CD4-positive, alpha-beta T cell treated with Interleukin-15 for 4 hours (primary cell): ENCODE data around the gene CYB5R4.
"Not testable (repeated sequence)": the region's sequence is repeated elsewhere in the genome, so short reads cannot be mapped to it uniquely, and the experiment has no call there.

ENCODE experiments used
- DNase-seq: peaks from one replicate; pipeline ENCODE4 v3.0.0-alpha.2; 2020; ENCODE audit warnings: low spot score

CYB5R4 gene

DNA sequence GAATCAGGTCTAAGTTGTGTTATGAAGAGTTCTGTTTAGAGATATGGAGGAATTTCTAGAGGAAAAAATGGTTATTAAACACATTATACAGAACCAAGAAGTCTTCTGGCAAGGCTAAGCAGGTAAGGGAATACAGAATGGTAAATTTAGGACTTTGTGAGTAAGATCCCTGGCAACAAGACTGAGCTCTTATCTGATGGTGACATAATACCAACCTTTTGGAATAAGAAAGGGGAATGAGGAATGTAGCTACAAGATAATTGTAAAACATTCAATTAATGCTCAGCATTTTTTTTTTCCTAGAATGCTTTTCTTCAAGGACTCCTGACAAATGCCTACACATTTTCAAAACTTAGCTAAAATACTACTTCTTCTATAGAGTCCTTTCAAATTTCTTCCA, 51.8 kb downstream of the CYB5R4 start:
- no peak for DNase-seq

DNA sequence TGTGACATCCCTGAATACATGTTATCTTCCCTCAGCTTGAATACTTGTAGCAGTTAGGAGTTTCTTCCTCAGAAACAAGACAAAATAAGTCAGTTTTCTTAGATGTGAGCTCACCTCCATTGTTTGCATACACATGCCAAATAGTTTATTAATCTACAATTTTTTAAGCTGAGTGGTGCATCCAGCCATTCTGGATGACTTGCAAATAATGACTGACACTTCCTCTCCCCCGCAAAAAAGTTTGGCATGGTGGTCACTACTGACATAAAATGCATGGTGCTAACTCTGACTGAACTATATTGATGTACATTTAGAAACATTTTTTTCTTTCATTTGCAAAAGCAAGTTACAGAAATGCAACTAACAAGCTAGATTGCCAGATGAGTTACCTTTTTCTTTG, 55.5 kb downstream of the CYB5R4 start:
- DNase-seq: no peak

DNA sequence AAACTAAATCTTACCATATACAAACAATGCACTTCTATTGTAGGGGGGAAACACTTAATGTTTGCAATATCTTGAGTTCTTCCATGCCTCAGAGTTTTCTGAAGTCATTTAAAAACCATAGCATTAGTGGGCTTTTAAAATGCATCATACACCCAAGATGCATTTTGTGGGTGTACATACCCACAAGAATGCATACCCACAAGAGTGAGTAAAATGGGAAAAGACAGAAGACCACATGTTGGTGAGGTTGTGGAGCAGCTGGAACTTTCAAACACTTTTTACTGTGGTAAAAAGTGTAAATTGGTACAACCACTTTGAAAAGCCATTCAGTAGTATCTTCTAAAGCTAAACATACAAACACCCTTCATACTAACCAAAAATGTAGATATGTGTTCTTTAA, 57.5 kb downstream of the CYB5R4 start:
- DNase-seq: no peak

DNA sequence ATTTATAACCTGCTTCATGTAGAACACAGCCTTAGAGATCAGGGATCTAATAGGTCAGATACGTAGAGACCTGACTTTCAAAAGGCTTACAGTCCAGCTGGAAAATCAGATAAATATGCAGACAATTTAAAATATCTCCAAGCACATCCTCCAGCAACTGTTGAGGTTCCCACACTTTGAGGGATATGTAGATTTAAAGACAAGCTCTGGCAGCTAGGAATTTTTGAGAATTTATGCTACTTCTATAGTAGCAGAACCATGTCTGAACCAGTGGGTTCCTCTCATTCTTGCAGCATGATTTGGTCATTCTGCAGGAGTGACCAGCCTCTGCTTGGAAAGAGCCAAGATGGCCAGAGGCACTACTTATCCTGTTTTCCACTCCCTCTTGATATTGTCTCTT, 60.5 kb downstream of the CYB5R4 start:
- no peak for DNase-seq

DNA sequence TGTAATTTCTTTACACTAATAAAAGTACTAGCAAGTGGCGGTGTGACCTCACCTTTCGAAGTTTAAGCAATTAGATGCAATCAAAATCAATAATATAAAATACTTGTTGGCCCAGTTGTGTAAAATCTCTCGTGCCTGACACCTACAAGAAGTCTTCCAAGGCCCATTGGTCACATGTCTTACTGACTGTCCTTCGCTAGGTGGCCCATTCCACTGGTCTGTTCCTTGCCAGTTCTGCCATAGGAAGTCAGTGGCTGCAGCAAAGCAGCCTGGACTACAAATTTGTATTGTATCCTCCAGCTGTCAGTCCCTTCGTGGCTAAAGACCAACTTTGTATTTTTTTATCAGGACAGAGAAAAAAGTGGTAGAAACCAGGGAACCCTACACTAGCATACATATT, 61.8 kb downstream of the CYB5R4 start:
- DNase-seq: no peak

DNA sequence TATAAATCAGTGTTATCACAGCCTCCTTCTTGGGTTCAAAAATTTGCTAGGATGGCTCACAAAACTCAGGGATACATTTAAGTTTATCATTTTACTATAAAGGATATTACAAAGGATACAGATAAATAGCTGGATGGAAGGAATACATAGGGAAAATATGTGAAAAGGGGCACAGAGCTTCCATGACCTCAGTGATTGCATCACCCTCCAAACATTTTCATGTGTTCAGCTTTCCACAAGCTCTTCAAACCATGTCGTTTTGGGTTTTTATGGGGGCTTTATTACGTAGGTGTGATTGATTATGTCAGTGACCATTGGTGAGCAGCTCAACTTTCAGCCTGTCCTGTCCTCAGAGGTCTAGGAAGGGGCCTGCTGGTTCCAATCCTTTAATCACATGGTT, 68.0 kb downstream of the CYB5R4 start:
- no peak for DNase-seq

DNA sequence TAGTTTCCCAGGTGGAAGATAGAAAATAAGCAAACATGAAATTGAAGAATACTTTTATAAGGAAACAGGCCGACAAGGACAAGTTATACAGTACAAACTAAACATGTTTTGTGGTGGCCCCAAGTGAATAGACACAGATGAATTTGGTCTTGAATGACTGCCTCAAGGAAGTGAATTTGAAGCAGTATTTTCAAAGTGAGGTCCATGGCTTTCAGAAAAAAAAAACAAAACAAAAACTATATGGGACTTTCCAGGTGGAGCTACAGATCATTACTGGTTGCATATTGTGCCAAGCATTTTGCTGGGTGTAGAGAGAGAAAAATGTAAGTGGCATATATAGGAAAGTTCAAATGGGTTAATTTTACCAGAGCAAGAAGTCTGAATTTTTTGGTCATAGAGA, 68.8 kb downstream of the CYB5R4 start:
- DNase-seq: no peak

DNA sequence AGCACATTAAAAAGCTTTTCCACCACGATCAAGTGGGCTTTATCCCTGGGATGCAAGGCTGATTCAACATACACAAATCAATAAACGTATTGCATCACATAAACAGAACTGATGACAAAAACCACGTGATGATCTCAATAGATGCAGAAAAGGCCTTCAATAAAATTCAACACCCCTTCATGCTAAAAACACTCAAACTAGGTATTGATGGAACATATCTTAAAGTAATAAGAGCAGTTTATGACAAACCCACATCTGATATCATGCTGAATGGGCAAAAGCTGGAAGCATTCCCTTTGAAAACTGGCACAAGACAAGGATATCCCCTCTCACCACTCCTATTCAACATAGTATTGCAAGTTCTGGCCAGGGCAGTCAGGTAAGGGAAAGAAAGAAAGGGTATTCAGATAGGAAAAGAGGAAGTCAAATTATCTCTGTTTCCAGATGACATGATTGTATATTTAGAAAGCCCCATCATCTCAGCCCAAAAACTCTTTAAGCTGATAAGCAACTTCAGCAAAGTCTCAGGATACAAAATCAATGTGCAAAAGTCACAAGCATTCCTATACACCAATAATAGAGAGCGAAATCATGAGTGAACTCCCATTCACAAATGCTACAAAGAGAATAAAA, 86.8 kb downstream of the CYB5R4 start:
- not testable (repeated sequence) for DNase-seq

DNA sequence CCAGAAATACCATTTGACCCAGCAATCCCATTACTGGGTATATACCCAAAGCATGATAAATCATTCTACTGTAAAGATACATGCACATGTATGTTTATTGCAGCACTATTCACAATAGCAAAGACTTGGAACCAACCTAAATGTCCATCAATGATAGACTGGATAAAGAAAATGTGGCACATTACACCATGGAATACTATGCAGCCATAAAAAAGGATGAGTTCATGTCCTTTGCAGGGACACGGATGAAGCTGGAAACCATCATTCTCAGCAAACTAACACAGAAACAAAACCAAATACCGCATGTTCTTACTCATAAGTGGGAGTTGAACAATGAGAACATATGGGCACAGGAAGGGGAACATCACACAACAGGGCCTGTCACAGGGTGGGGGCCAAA, 88.5 kb downstream of the CYB5R4 start:
- not testable (repeated sequence) for DNase-seq

DNA sequence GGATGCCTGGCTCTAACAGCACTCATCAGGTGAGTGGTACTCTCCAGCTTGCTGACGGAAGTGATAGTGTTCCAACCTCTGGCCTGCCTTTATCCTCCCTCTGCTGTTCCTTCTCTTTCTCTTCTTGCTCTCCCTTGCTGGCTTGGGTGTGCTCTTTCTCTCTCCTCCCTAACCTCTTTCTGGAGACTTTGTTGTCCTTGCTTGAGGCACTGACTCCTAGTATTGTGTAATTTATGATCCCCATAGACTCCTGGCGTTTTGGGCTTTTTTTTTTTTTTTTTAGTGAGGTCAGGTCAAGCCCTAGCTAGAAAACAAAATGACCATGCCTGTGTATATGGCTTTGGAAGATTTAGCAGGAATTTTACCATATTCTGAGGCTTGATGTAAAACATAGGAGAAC, 89.4 kb downstream of the CYB5R4 start:
- no peak for DNase-seq

DNA sequence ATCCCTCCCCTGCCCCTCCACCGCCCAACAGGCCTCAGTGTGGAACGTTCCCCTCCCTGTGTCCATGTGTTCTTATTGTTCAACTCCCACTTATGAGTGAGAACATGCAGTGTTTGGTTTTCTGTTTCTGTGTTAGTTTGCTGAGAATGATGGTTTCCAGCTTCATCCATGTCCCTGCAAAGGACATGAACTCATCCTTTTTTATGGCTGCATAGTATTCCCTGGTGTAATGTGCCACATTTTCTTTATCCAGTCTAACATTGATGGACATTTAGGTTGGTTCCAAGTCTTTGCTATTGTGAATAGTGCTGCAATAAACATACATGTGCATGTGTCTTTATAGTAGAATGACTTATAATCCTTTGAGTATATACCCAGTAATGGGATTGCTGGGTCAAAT, 91.9 kb downstream of the CYB5R4 start:
- DNase-seq: not testable (repeated sequence)

DNA sequence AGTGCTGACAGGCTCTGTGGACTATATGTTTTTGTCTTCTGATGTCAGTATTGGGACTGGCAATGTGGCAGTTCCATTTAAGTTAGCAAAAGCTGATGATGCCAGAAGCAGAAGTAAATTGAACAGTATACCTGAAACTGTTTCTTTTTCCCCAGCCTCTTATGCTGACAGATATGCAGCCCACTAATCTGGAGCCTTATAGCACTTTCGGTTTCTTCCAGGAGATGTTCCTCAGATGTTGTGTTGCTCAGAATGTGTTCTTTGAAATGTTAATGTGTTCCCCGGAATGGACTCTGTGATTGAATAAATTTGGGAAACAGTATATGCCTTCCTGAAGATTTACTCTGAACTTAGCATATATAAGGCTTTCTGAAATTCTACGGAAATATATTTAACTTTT, 93.3 kb downstream of the CYB5R4 start:
- no peak for DNase-seq

DNA sequence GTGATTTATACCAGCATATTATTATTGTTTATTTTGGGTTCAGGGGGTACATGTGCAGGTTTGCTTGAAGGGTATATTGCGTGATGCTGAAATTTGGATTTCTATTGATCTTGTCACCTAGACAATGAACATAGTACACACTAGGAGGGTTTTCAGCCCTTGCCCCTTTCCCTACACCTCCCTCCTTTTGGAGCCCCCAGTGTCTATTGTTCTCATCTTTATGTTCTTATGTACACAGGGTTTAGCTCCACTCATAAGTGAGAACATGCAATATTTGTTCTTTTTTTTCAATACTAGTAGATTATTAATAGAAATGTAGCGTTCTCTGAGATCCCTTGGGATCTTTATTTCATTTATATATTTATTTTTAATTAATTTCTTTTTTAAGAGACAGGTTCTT, 94.9 kb downstream of the CYB5R4 start:
- no peak for DNase-seq

DNA sequence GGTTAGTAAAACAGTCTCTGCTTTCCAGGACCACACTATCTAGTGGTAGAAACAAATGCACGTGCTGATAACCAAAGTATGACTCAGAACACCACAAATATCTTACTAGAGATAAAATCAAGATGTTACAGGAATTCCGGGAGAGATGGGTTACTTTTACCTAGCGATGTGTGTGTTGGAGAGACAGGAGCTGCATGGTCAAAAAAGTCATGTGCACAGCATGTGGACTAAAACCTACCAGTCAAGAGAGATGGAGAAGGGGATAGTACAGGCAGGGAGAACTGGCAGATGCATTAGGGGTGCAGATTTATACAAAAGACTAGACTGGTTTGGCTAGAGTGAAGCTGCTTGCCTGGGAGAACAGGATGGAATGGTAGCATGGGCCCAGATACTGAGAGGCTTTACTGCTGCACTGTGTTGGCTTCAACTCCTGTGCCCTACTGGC, 98.8 kb downstream of the CYB5R4 start:
- DNase-seq: no peak

DNA sequence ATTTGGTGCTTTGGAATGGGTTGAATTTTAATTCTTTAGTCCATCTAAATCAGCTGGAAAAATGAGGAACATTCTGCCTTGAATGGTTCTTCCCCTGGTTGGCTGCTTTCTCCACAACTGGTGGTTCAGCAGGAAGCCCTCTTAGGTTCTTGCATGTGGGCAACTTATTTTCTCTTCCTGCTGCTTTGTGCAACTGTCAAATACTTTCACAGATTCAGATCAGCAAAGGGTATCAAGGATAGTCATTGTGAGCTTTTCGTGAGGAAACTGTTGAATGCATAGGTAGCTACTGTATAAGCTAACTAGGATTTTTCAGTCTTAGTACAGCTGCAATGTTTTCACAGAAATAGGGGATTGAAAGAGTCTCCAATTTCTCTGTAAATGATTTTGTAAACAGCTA, 101.2 kb downstream of the CYB5R4 start:
- DNase-seq: no peak

DNA sequence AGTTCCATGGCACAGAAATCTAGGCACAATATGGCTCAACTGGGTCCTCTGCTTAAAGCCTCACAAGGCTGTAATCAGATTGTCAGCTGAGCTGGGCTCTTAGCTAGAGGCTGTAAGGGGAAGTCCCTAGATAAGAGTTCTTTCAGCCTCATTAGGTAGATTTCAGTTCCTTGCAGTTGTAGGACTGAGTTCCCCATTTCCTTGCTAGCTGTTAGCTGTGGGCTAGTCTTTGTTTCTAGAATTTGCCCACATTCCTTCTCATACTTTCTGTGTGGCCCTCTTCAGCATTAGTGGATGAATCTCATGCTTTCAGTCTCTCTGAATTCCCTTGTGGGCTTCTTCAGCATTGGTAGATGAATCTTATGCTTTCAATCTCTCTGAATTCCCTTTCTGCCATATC, 103.1 kb downstream of the CYB5R4 start:
- DNase-seq: no peak

DNA sequence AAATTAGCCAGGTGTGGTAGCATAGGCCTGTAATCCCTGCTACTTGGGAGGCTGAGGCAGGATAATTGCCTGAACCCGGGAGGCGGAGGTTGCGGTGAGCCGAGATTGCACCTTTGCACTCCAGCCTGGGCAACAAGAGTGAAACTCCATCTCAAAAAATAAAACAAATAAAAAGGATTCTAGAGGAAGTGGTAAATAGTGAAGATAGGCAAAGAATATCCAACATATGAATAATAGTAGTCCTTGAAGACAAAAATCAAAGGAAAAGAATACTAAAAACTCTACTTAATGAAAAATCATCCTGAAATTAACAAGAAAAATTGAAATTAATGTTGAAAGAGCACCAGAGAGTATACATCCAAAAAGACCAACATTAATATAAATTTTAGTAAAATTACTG, 107.0 kb downstream of the CYB5R4 start:
- no peak for DNase-seq

DNA sequence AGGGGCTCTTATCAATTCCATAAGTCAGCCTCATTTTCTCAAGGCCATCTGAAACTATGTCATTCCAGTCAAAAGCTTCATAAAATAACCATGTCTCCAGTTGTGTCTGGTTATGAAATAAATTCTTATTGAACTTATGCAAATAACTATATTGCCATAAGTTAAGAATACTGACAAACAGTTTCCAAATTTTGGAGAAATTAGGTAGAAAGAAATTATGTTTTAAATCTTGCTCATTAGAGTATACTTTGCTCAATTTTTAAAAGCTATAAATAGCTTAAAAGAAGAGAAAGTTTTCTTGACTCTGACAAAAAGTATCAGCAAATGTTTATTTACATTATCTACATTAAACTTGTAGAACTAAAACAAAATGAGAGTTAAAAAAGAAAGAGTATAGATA, 111.1 kb downstream of the CYB5R4 start:
- DNase-seq: no peak

DNA sequence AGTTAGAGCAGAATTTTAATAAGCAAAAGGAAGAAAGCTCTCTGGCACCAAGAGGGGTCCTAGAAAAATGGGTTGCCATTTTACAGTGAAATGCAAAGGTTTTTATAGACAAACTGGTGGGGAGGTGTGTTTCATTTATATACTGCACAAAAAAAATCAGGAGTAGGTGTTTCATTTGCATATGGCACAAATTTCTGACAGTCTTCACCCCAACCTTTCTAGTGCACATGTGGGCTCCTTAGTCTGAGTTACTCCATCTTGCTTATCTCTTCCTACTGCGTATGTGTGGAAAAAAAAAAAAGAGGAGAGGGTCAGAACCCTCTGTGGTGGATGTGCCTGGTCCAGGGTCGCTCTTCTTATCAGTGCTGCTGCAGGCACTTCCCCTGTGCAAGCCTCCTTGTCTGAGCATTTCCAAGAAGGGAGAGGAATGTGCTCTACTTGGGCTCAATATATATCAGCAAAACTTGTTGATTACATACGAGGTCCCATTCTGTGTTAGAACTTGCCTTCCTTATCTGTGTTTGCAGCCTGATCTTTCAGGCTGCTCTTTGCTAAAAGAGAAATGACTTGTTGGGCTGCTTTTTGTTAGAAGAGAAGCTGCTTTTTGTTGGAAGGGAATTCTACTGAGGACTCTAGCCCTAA, 115.0 kb downstream of the CYB5R4 start:
- DNase-seq: no peak

DNA sequence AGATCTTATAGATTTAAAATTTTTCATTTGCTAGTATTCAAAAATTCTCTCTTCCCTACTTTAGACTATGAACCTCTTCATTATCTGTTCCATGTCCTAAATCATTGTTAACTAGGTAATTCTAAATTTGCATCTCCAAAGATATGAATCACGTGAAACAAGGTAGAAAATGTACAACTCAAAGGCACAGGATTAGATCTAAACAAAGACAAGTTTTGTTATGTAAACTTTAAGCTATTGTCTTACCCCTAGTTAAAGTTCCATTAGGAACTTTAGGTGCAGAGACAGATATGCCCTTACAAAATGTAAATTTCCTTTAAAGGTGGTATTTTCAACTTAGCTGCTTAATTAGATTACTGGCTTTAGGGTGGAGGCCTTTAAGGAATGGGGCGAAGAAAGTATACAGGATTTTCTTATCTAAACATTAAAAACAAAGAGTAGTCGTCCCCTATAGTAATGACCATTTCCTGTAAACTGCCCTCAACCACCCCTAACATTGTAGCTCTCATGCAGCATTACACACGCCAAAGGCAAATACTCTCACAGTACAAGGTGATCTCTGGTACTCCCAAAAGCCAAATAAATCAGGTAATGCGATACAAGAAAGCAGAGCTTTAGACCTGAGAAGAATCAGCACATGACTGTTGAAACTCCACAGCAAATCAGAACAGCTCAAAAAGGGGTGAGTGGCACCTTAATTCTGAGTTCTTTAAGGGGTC, 116.7 kb downstream of the CYB5R4 start:
- no peak for DNase-seq

DNA sequence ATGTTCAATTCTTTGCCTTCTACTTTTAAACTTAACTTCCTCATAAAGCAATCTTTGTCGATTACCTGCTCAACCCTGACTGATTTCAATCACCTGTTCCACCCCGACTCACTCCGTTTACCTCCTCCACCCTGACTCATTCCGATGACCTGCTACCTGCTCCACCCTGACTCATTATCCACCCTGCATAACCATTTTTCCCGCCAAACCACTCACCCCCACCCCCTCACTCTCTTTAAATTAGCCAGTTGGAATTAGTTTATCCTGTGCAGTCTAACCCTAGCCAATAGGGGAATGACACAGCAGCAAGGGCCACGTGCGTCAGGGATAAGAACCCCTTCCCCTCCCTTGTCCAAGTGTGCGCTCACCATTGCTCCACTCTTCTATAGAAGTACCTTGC, 117.4 kb downstream of the CYB5R4 start:
- no peak for DNase-seq

DNA sequence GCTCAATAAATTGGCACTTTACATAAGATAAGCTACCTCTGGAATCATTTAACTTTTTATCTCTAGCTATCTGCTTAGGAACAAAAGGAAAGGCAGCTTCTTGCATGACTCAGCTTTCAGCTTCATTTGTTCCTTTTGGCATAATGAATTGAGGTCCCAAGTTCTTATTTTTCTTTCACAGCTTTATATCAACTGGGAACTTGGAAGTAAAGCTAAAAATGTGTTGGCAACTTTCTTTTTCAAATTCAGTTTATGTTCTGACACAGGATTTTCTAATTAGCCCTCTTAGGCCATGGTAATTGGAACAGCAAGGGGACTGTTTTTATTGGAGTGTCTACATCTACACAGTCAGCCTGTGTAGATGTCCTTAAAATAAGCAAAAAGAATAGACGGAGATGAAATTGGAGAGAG, 118.8 kb downstream of the CYB5R4 start:
- no peak for DNase-seq

DNA sequence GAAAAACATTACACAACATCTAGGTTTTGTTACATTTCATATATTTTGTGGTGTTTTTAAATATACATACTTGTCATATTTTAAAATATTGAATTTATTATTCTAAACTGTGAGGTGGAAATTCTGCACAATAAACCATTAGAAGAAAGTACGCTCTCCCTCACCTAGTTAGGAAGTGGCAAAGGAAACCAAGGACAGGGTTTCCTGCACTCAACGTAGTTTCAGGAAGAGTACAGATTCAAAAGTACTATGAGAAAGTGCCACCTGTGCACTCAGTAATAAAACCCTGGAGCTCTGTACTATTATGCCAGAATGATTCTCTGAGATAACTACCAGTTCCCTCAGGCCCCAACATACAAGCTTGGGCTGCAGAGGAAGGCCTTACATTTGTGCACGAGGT, 119.5 kb downstream of the CYB5R4 start:
- DNase-seq: no peak

DNA sequence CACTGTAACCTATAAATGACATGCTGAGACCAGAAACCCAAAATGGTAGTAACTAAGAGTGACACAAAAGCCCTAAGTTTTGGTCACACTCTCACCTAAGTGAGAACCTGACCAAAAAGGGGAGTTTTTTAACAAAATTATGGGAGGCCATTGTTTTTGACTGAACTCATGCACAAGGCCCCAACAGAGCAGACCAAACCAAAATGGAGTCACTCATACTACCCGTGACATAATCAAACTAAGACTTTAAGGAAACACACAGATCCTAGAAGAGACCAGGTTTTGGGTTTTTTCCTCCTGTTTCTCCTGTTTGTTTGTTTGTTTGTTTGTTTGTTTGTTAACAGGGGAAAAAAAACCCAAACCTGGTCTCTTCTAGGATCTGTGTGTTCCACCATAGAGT, 124.9 kb downstream of the CYB5R4 start:
- no peak for DNase-seq
